Measurements from ENCODE around the gene LMBR1. TPM values are rescaled to one million over a fixed set of nuclear protein-coding genes. Genes with fewer than 3 reads are reported as not detected.

LMBR1 gene
- total and polyA plus RNA-seq, 2 of the 13 experiments (the other 11 are each of a cell fraction or from before 2014, with no cell fraction given): 20.9 to 39.6 TPM

GRCh38 chr7:156666368-156667109 is 226.4 kb downstream of the LMBR1 start (continued):
- no peak for TF ChIP-seq AKNA (CRISPR knock-in tag; IDR thresholded peaks at IDR 0.05; ENCODE audit: borderline replicate concordance)
- TF ChIP-seq ZNF496 (CRISPR knock-in tag; IDR thresholded peaks at IDR 0.05; ENCODE audit: insufficient replicate concordance): no peak
- peak; percentile 59 for TF ChIP-seq SOX13 (IDR thresholded peaks at IDR 0.05)
- peak in 1 of 2 experiments; percentile 84; a peak in 2 of 4 replicates for TF ChIP-seq SOX13 (CRISPR knock-in tag; conservative IDR thresholded peaks at IDR 0.05 in 1 of 2, IDR thresholded peaks at IDR 0.05 in 1 of 2)
- no peak for TF ChIP-seq ZNF460 (CRISPR knock-in tag; IDR thresholded peaks at IDR 0.05; ENCODE audit: borderline replicate concordance)
- TF ChIP-seq SETDB1 (CRISPR knock-in tag; IDR thresholded peaks at IDR 0.05; ENCODE audit: borderline replicate concordance): no peak
- 0 out of 2 replicates have a peak, but pooled peaks have one; percentile 51 for TF ChIP-seq ATF2 (CRISPR knock-in tag; IDR thresholded peaks at IDR 0.05)
- peak; percentile 42; the same call in 1 of the 2 replicates for TF ChIP-seq PHF21A (CRISPR knock-in tag; IDR thresholded peaks at IDR 0.05)
- TF ChIP-seq ZBTB26 (CRISPR knock-in tag; IDR thresholded peaks at IDR 0.05; ENCODE audit: borderline replicate concordance): peak; percentile 67; the same call in 1 of the 2 replicates
- no peak for TF ChIP-seq FOXK2 (IDR thresholded peaks at IDR 0.05)
- TF ChIP-seq PATZ1 (CRISPR knock-in tag; IDR thresholded peaks at IDR 0.05): peak; percentile 51
- TF ChIP-seq SIN3B (IDR thresholded peaks at IDR 0.05; ENCODE audit: low read length): no peak
- TF ChIP-seq ZBTB21 (CRISPR knock-in tag; IDR thresholded peaks at IDR 0.05): no peak
- TF ChIP-seq U2AF1 (optimal IDR thresholded peaks at IDR 0.05; ENCODE audit: low read depth, low read length): no peak
- TF ChIP-seq TOPORS (CRISPR knock-in tag; IDR thresholded peaks at IDR 0.05): no peak
- no peak for TF ChIP-seq ZNF432 (CRISPR knock-in tag; IDR thresholded peaks at IDR 0.05; ENCODE audit: borderline replicate concordance)
- no peak for TF ChIP-seq XRCC5 (optimal IDR thresholded peaks at IDR 0.05; ENCODE audit: low read length)
- no peak for TF ChIP-seq ZNF577 (CRISPR knock-in tag; IDR thresholded peaks at IDR 0.05; ENCODE audit: borderline replicate concordance, low read depth)
- TF ChIP-seq HOXA7 (CRISPR knock-in tag; IDR thresholded peaks at IDR 0.05): no peak

Measured in HepG2 (cell line).